HEK293 (cell line): Measurements from ENCODE around the gene KLK1.

Source experiments
- CTCF ChIA-PET: fragments of 350-600 bp; formaldehyde crosslinking; extraction: SDS; loops from one replicate; lab custom pipeline; 2021; ENCODE audit warnings: antibody characterized with exemption; lab: Yijun Ruan, JAX
- POLR2A ChIA-PET: fragments of 300-600 bp; formaldehyde crosslinking; extraction: SDS; loops from one replicate; lab custom pipeline; 2020; ENCODE audit warnings: antibody characterized with exemption, inconsistent platforms; lab: Yijun Ruan, JAX
- H3K27ac ChIP-seq: fragments of 200-500 bp; sonication (Bioruptor generic); 2 replicates; pipeline ENCODE4 v1.5.1; 2014; ENCODE audit warnings: low read depth, low read length, control low read depth, inconsistent platforms; ENCODE audit errors: extremely low read depth
- H3K36me3 ChIP-seq, 2 experiments: fragments of 200-500 bp in 1 of 2; sonication (Bioruptor generic) in 1 of 2; 1 replicate in 1 of 2; 2 replicates in 1 of 2; pipeline ENCODE4 v1.5.1; 2014 to 2017; ENCODE audit warnings: inconsistent platforms in 2 of 2, low read length in 2 of 2; ENCODE audit not compliant: control insufficient read depth in 2 of 2, insufficient read depth in 1 of 2
- H3K4me1 ChIP-seq: fragments of 200-500 bp; sonication (Bioruptor generic); 2 replicates; pipeline ENCODE4 v1.5.1; 2014; ENCODE audit warnings: mild to moderate bottlenecking, low read length, inconsistent platforms; ENCODE audit not compliant: control insufficient read depth, insufficient read depth
- H3K4me3 ChIP-seq: 2 replicates; pipeline ENCODE4 v1.5.1; 2011; ENCODE audit warnings: low read depth, mild to moderate bottlenecking, control low read depth, low read length, moderate library complexity
- H3K9me3 ChIP-seq: fragments of 200-500 bp; sonication (Bioruptor generic); 2 replicates; pipeline ENCODE4 v1.5.1; 2014; ENCODE audit warnings: low read depth, low read length, inconsistent platforms; ENCODE audit not compliant: control insufficient read depth, insufficient read depth
- KLF1 ChIP-seq: fragments of 450-650 bp; formaldehyde crosslinking; IDR thresholded peaks from 2 replicates; pipeline ENCODE4 v1.5.1; 2016; ENCODE audit warnings: missing biosample characterization, missing genetic modification characterization
- MEIS1 ChIP-seq: sonication (generic); formaldehyde crosslinking; IDR thresholded peaks from 2 replicates; pipeline ENCODE4 v1.8.1; 2022; ENCODE audit warnings: missing genetic modification reagents, mild to moderate bottlenecking, borderline replicate concordance
- YY2 ChIP-seq: fragments of 450-650 bp; formaldehyde crosslinking; IDR thresholded peaks from 2 replicates; pipeline ENCODE4 v1.5.1; 2016; ENCODE audit warnings: missing biosample characterization, missing genetic modification characterization
- ZFP41 ChIP-seq: fragments of 450-650 bp; formaldehyde crosslinking; IDR thresholded peaks from 2 replicates; pipeline ENCODE4 v1.5.1; 2016; ENCODE audit warnings: missing biosample characterization, missing genetic modification characterization, borderline replicate concordance
- ZNF239 ChIP-seq: fragments of 450-650 bp; formaldehyde crosslinking; IDR thresholded peaks from 2 replicates; pipeline ENCODE4 v1.5.1; 2016; ENCODE audit warnings: missing biosample characterization, missing genetic modification characterization
- ZNF248 ChIP-seq: fragments of 450-650 bp; formaldehyde crosslinking; IDR thresholded peaks from 2 replicates; pipeline ENCODE4 v1.5.1; 2017; ENCODE audit warnings: missing biosample characterization, missing genetic modification characterization
- ZNF274 ChIP-seq, 2 experiments: fragments of 200-500 bp in 1 of 2; fragments of 450-650 bp in 1 of 2; sonication (Bioruptor generic) in 1 of 2; formaldehyde crosslinking in 1 of 2; IDR thresholded peaks; 2 replicates each; pipeline versions ENCODE4 v1.5.1 to v1.6.1; 2014 to 2016; ENCODE audit warnings: borderline replicate concordance in 1 of 2, inconsistent platforms in 1 of 2, low read length in 1 of 2, missing biosample characterization in 1 of 2, missing genetic modification characterization in 1 of 2
- ZNF354C ChIP-seq: fragments of 450-650 bp; formaldehyde crosslinking; IDR thresholded peaks from 2 replicates; pipeline ENCODE4 v1.5.1; 2016; ENCODE audit warnings: missing biosample characterization, missing genetic modification characterization, low read depth, borderline replicate concordance
- ZNF37A ChIP-seq: fragments of 450-650 bp; IDR thresholded peaks from 2 replicates; pipeline ENCODE4 v1.5.1; 2018; ENCODE audit warnings: missing biosample characterization, missing genetic modification characterization
- ZNF416 ChIP-seq: fragments of 450-650 bp; formaldehyde crosslinking; IDR thresholded peaks from 2 replicates; pipeline ENCODE4 v1.5.1; 2016; ENCODE audit warnings: missing biosample characterization, missing genetic modification characterization
- ZNF423 ChIP-seq: fragments of 450-650 bp; formaldehyde crosslinking; IDR thresholded peaks from 2 replicates; pipeline ENCODE4 v1.5.1; 2016; ENCODE audit warnings: missing biosample characterization, missing genetic modification characterization
- ZNF521 ChIP-seq: fragments of 450-650 bp; formaldehyde crosslinking; IDR thresholded peaks from 2 replicates; pipeline ENCODE4 v1.5.1; 2017; ENCODE audit warnings: missing biosample characterization, mild to moderate bottlenecking, missing genetic modification characterization
- ZNF561 ChIP-seq: fragments of 450-650 bp; IDR thresholded peaks from 2 replicates; pipeline ENCODE4 v1.5.1; 2018; ENCODE audit warnings: missing biosample characterization, missing genetic modification characterization, borderline replicate concordance
- ZNF626 ChIP-seq: fragments of 450-650 bp; sonication (Bioruptor Pico); formaldehyde crosslinking; IDR thresholded peaks from 2 replicates; pipeline ENCODE4 v1.5.1; 2018; ENCODE audit warnings: missing biosample characterization, missing genetic modification characterization, inconsistent platforms
- ZNF747 ChIP-seq: fragments of 450-650 bp; formaldehyde crosslinking; IDR thresholded peaks from 2 replicates; pipeline ENCODE4 v1.5.1; 2016; ENCODE audit warnings: missing biosample characterization, missing genetic modification characterization
- ZNF768 ChIP-seq: fragments of 450-650 bp; formaldehyde crosslinking; IDR thresholded peaks from 2 replicates; pipeline ENCODE4 v1.5.1; 2018; ENCODE audit warnings: missing biosample characterization, mild to moderate bottlenecking, missing genetic modification characterization
- ZNF837 ChIP-seq: fragments of 450-650 bp; formaldehyde crosslinking; IDR thresholded peaks from 2 replicates; pipeline ENCODE4 v1.5.1; 2016; ENCODE audit warnings: missing biosample characterization, missing genetic modification characterization
- TF ChIP-seq, protein P1 (sequence below): fragments of 450-650 bp; formaldehyde crosslinking; IDR thresholded peaks from 2 replicates; pipeline ENCODE4 v1.5.1; 2016; ENCODE audit warnings: missing biosample characterization, missing genetic modification characterization, borderline replicate concordance
- TF ChIP-seq, protein P2 (sequence below): fragments of 450-650 bp; formaldehyde crosslinking; conservative IDR thresholded peaks from 2 replicates; pipeline ENCODE4 v1.5.1; 2016; ENCODE audit warnings: low read depth, missing biosample characterization, missing genetic modification characterization
- TF ChIP-seq, protein P3 (sequence below): fragments of 450-650 bp; formaldehyde crosslinking; IDR thresholded peaks from 2 replicates; pipeline ENCODE4 v1.5.1; 2016; ENCODE audit warnings: missing biosample characterization, missing genetic modification characterization

The KLK1 gene

DNA sequence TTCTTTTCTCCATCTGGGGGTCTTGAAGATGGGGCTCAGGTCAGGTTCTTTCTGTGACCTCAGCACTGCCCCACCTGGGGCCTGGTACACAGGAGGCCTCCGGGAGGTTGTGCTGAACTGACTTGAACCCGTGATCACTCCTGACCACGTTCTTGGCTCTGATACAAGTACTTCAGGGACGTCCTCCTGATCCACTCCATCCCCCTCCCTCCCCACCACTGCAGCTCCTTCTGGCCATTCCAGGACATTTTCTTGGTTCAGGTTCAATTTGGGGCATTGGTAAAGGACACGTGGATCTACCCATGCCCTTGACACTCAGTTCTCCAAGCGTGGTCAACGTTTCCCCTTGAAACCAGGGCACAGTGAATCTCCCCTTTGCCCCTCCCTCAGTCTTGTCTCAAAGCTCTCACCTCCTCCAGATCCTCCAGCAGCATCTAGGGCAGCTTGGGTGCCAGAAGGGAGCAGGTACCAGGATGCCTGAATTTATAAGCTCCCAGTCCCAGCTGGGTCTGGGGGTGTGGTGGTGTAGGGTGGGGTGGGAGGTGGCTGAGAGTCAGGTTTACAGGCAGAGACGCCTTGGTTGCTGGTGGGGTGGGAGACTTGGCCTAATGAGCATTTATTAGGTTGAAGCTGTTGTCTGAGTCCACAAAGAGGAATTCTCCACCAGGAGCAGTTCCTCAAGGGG, 9.7 kb upstream of the KLK1 start, which contains the start of gene KLK15:
TSS of gene KLK15 (minus strand) at position 458 of the 685 bp plus-strand sequence. CDS start 2,082 bp downstream, outside the sequence.
- peak; percentile 53 for TF ChIP-seq KLF1 (tag by site-specific recombination)
- TF ChIP-seq ZNF837 (tag by site-specific recombination), result no peak
- TF ChIP-seq ZNF248, result no peak
- TF ChIP-seq ZFP41 (tag by site-specific recombination), result no peak
- TF ChIP-seq ZNF561 (tag by site-specific recombination), result no peak
- no peak for TF ChIP-seq ZNF354C (tag by site-specific recombination)
- no peak within 1 kb of the TSS for H3K4me3 ChIP-seq
- no peaks in the 10 kb centered on the region; the same call in 1 of the 2 replicates for H3K4me1 ChIP-seq
- no peaks in the 10 kb centered on the region for H3K36me3 ChIP-seq
- POLR2A ChIA-PET, result interaction anchor here (3.0 kb wide), 1 partner anchor 29 kb away, joined by 10 read pairs; no protein-coding TSS in a partner anchor
- H3K27ac ChIP-seq, result no peak within 1 kb of the TSS
- no peaks in the 10 kb centered on the region for H3K9me3 ChIP-seq
- CTCF ChIA-PET, result interaction anchor here (0.6 to 0.7 kb wide), 3 partner anchors 89 to 472 kb away, joined by 3 to 4 read pairs (median 3); partner anchors contain the start of gene KLK12

DNA sequence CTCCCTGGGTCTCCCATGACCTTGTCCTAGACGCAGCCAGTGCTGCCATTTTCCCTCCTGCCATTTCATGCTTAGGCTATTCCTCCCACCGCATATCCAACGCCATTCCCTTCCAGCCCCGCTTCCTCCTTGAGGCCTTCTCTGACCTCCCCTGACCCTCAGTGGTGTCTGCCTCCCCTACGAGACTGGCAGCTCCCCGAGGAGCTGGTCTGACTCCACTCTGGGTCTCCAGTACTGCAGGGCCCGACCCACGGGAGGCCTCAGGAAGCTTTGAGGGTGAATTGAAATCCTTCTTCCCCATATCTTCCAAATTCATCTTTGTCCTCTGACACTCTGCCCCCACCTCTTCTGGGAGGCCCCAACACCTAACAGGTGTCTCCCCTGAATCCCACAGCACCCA, 9.1 kb upstream of the KLK1 start:
- Histone ChIP-seq H3K9me3 (no peaks in the 10 kb centered on the region), H3K4me3 (no peak overlapping the region), H3K4me1 (no peaks in the 10 kb centered on the region; the same call in 1 of the 2 replicates), H3K36me3 (no peaks in the 10 kb centered on the region), H3K27ac (no peak overlapping the region)
- ChIA-PET POLR2A (interaction anchor here (3.0 kb wide), 1 partner anchor 28 kb away, joined by 10 read pairs; no protein-coding TSS in a partner anchor), CTCF (no interaction called here)
- TF ChIP-seq ZNF747 (tag by site-specific recombination) (no peak), ZNF423 (tag by site-specific recombination) (no peak), ZNF274 (IDR thresholded peaks at IDR 0.05; ENCODE audit: low read length) (no peak), ZNF274 (tag by site-specific recombination; IDR thresholded peaks at IDR 0.05; ENCODE audit: borderline replicate concordance) (no peak), ZNF521 (tag by site-specific recombination) (no peak), ZNF239 (no peak), MEIS1 (CRISPR knock-in tag) (no peak), ZNF768 (no peak), KLF1 (tag by site-specific recombination) (no peak), ZNF37A (tag by site-specific recombination) (no peak), ZNF416 (tag by site-specific recombination) (no peak), YY2 (tag by site-specific recombination) (no peak), ZNF626 (tag by site-specific recombination) (no peak)
- TF ChIP-seq, protein P1, sequence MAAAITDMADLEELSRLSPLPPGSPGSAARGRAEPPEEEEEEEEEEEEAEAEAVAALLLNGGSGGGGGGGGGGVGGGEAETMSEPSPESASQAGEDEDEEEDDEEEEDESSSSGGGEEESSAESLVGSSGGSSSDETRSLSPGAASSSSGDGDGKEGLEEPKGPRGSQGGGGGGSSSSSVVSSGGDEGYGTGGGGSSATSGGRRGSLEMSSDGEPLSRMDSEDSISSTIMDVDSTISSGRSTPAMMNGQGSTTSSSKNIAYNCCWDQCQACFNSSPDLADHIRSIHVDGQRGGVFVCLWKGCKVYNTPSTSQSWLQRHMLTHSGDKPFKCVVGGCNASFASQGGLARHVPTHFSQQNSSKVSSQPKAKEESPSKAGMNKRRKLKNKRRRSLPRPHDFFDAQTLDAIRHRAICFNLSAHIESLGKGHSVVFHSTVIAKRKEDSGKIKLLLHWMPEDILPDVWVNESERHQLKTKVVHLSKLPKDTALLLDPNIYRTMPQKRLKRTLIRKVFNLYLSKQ (tag by site-specific recombination), result no peak
- TF ChIP-seq, protein P2, sequence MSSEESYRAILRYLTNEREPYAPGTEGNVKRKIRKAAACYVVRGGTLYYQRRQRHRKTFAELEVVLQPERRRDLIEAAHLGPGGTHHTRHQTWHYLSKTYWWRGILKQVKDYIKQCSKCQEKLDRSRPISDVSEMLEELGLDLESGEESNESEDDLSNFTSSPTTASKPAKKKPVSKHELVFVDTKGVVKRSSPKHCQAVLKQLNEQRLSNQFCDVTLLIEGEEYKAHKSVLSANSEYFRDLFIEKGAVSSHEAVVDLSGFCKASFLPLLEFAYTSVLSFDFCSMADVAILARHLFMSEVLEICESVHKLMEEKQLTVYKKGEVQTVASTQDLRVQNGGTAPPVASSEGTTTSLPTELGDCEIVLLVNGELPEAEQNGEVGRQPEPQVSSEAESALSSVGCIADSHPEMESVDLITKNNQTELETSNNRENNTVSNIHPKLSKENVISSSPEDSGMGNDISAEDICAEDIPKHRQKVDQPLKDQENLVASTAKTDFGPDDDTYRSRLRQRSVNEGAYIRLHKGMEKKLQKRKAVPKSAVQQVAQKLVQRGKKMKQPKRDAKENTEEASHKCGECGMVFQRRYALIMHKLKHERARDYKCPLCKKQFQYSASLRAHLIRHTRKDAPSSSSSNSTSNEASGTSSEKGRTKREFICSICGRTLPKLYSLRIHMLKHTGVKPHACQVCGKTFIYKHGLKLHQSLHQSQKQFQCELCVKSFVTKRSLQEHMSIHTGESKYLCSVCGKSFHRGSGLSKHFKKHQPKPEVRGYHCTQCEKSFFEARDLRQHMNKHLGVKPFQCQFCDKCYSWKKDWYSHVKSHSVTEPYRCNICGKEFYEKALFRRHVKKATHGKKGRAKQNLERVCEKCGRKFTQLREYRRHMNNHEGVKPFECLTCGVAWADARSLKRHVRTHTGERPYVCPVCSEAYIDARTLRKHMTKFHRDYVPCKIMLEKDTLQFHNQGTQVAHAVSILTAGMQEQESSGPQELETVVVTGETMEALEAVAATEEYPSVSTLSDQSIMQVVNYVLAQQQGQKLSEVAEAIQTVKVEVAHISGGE, result no peak
- TF ChIP-seq, protein P3, sequence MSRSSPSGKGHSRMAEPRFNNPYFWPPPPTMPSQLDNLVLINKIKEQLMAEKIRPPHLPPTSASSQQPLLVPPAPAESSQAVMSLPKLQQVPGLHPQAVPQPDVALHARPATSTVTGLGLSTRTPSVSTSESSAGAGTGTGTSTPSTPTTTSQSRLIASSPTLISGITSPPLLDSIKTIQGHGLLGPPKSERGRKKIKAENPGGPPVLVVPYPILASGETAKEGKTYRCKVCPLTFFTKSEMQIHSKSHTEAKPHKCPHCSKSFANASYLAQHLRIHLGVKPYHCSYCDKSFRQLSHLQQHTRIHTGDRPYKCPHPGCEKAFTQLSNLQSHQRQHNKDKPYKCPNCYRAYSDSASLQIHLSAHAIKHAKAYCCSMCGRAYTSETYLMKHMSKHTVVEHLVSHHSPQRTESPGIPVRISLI (tag by site-specific recombination), result no peak
